NCI-H146 treated with DMSO at 0.1 percent for 48 hours (cell line): ENCODE measurements around the gene FMNL2.

Experiments used
- DNase-seq: peaks from one replicate; lab custom pipeline; 2025; ENCODE audit not compliant: unreplicated experiment; lab: John Stamatoyannopoulos, UW

FMNL2 gene

DNA sequence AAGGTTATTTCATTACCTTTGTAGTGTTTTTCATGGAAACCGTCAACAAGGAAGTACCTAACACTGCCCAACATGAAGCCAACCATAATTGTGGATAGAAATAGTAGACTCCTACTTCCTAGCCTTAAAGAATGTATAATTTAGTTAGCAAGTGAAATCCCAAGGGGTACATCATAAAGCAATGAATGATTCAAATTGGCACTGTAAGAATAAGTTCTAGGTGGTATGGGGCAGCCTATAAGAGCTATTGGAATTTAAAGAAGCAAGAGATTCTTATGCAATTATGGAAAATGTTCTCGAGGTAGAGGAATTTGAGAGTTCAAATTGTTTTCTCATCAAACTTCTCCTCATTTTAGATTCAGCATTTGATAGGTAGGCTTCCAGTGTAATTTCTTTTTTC is 157.9 kb downstream of the FMNL2 start:
- DNase-seq: no peak

DNA sequence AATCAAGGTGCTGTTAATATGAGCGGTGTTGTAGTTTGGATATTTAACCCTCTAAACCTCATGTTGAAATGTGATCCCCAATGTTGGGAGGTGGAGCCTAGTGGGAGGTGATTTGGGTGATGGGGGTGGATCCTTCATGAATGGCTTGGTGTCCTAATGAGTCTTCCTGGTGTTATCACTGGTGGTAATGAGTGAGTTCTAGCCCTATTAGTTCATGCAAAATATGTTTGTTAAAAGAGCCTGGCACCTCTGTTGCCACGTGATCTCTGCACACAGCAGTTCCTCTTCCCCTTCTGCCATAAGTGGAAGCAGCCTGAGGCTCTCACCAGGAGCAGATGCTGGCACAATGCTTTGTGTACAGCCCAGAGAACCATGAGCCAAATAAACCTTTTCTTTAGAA is 158.4 kb downstream of the FMNL2 start:
- no peak for DNase-seq

DNA sequence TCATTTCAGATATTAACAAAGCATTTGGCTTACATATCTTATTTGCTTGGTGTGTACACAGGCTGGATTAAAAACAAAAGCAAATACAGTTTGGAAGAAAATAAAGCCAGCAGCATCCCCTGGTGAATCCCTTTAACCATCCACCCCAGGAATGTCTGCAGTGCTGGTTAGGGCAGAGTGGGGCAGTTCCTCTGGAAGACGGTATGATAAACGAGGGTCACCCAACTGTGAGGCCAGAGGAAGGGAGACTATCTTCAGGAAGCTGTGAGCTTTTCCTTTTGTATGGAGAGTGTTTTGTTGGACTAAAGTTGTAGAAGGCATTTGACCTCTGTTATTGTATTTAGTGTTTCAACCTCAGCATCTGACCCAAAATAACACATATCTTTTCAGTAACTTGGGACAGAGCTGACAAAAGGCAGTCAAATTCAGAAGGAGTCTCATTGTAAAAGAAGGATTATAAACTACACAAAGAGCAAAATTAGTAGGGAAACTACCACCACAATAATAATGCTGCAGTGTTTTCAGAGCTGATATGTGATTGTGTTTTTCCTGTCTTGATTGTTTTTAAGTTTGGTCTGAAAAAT is 159.1 kb downstream of the FMNL2 start:
- no peak for DNase-seq

DNA sequence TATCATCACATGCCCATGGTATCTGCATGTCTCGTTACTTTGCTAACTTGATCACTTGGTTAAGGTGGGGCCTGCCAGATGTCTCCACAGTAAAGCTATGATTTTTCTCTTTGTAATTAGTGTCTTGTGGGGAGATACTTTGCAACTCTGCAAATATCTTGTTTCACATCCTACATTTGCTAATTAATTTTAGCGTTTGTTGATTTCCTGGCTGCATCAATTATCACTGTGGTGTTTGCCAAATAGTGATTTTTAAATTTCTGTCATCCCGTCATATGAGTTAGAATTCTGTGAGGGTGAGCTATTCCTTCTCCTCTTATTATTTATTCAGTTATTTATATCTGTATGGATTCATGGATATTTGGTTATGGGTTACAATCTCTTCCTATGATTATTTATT is 161.4 kb downstream of the FMNL2 start:
- no peak for DNase-seq

DNA sequence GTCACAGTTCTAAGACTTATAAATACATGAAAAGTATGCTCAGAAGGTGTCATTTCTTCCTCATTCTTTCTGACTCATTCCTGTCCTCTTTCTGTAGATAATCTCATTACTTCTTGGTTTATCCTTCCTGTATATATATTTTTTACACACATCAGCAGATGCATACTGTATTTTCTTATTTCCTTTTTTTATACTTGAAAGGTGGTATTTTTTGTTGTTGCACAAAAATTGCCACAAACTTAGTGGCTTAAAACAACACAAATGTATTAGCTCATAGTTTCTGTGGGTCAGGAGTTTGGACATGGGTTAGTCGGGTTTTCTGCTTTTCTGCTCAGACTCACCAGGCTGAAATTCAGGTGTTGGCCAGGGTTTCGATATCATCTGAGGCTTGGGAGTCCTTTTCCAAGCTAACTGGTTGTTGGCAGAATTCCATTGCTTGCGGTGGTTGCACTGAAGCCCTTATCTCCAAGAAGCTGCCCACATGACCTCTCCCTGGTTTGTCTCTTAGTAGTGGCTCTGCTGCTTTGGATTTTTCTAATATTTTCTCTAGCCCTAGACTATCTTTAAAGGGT is 162.6 kb downstream of the FMNL2 start:
- no peak for DNase-seq

DNA sequence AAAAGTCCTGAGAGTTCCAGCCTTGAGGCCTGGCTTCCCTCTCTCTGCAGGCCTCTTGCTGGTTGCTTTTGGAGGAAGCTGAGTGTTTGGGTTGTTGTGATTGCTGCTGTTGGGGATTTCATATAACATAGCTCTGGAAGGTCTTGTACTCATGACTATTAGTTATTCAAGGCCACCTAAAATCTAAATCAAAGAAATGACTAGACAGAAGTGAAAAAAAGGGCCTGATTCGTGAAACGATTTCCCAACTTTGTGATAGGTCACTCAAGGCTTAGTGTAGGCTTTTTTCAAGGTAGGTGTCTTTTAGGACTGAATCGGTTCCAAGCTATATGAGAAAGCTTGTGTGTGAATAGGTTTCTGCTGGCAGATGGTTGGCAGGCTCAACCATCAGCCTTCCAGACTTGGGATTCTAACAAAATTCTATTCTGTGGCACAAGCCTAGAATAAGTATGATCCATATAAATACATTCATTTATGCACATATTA is 164.4 kb downstream of the FMNL2 start:
- no peak for DNase-seq

DNA sequence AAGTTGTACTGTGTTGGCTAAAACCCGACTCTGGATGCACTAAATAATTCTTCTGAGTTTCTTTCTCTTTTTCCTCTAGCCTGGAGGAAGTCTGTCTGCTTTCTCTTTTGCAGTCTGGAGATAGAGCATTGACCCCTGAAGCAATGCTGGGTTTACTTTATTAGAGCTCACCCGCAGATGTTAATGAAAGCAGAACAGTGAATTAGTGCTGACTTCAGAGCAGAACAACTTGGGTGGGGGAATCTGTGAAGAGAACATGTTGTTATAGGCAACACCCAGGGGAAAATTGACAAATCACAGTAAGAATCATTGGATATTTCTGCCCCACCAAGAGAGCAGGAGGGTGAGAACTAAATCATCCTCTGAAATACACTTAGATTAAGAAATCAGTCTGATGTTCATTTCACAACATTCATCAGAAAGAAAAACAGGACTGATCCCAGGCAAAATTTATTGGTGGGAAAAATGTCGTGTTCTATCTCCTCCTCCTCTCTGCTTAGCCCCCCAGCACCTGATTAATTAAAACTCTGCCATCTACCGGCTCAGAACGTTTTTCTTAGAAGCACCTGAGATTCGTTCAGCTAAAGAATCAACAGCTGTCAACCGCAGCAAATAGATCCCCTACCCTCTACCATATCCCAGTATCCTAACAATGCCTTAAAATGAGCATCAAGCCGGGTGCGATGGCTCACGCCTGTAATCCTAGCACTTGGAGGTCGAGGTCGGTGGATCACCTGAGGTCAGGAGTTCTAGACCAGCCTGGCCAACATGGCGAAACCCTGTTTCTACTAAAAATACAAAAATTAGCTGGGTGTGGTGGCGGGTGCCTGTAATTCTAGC is 165.1 kb downstream of the FMNL2 start:
- DNase-seq: no peak

DNA sequence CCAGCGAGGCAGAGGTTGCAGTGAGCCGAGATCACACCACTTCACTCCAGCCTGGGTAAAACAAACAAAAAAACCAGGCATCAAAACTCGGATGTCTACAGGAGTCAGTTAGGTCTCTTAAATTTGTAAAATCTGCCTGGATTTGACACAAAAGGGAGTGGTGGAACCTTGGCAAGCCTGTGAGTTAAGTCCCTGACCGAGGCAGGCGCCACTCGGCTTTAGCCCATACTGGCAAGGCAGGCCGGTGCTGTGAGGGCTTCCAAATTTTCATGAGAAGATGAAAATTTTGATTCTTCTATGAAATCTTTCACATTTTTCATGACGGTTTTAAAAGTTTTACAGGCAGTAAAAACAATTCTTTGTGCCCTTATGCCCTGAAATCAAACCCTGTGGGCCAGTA is 165.8 kb downstream of the FMNL2 start:
- no peak for DNase-seq

DNA sequence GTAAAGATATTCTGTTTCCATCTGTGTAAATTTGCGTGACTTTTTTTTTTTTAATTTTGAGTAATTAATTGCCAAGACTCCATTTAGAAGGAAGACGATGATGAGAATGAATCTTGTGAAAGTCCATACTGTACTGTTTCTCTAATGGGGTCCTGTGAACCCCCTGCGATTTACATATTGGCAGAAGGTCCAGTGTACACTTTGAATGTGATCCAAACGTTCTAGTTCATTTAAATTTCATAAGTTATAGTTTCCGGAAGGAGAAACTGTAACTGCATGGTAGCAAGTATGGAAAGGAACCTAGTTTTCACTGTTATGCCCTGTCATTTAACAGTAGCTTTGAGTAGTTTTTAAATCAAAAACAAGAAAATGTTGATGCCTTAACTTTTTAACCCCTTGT is 166.7 kb downstream of the FMNL2 start:
- no peak for DNase-seq

DNA sequence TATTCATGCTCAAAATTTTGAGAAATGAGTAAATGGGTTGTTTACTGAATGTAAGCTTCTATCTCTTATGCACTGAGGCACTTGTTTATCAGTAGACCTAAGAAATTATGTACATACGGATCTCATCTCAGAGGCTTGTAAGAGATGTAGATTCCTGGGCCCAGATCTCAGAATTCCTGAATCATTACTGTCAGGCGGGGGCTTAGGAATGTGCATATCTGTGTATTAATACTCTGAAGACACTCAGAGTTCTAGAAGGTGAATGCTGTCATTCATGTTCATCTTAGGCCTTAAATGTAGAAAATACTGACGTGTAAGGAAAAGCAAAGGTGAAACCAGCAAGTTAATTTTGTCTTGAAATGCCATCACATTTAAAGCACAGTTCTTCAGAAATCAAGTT is 169.6 kb downstream of the FMNL2 start:
- no peak for DNase-seq

DNA sequence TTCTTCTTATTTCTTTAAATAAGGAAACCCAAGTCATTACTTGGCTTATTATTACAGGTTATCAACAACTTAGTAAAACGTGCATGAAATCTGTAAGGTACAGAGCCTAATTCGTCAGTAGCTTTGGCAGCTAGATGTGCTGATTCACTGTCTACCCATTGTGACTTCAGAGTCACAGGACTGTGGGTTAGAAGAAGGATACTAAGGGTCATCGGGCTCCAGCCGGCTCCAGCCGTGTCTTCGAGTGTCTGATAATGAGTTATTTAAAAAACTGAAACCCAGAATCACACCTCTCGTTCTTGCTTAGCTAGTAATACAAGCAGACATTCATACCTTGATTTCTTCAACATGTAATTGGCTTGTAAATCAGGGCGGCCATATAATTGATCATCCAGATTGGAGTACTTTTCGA is 170.5 kb downstream of the FMNL2 start:
- DNase-seq: no peak

DNA sequence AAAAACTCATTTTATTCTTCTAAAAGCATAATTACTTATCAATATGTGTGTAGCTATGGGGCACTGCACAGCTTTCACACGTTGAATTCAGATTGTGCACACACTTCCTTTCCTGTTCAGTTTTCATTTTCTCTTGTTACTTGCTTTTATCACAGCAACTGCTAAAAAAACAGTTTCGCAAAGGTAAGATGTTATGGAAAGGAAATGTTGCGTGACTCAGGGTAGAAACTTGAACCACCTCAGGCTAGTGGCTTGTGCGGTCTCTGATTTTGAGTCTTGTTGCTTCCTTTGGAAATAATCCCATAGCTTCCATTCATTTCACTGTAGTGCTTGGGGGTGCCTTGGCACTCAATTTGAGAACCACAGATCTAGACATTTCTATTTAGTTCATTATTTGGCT is 171.9 kb downstream of the FMNL2 start:
- no peak for DNase-seq

DNA sequence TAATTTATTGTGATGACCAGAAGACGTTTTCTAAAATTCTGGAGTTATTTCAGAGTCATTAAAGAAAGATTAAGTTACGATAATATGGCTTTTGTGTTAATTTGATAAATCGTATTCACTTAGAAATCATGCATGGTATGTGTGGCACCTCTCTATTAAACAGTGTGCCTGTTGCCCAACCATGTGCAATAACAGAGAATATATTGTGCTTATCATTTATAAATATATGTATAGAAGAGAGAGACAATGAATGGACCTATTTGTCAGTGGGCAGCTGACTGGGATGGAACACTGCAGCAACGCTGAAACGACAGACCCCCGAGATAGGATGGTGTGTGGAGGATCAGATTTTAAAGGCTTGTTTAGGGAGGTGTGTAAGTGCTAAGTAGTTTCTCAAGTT is 172.9 kb downstream of the FMNL2 start:
- no peak for DNase-seq

DNA sequence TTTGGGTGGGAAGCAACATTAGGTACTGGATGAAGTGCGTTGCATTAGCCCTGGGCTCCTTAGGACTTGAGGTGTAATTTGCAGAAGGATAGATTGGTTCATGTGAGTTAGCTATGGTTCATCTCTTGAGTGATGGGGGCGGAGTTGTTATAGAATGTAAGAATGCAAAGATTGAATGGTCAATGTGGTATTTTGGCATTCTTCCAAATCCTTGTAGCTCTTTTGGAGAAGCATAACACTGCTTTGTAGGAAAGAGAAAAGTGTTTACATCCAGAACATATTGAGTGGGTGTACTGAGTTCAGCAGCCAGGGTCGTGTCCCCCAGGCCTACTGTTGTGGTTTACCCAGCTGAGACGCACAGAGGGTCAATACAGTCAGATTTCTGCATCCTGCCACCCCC is 173.5 kb downstream of the FMNL2 start:
- DNase-seq: no peak

DNA sequence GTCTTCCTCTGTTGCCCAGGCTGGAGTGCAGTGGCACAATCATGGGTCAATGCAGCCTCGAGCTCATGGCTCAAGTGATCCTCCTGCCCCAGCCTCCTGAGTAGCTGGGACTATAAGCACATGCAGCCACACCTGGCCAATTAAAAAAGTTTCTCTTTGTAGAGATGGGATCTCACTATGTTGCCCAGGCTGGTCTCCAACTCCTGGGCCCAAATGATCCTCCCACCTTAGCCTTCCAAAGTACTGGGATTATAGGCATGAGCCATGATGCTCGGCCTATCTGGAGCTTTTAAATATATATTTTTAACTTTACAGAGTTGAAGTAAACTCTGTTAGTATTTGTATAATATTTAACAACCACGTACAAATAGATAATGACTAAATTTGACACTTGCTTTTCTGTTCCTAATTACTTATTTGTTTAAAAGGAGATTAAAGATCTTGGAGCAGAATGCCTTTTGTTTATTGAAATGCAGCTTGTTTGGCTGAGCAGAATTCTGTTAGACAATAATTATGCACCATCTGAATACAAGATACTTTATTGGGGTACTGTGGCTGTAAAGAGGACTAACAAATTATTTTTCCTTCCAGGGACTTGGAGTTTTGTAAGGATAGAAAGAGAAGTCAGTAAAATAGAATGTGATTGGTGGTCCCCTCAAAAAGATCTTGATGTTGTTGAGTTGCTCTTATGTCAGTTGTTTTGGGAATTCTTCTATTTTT is 175.0 kb downstream of the FMNL2 start:
- no peak for DNase-seq

DNA sequence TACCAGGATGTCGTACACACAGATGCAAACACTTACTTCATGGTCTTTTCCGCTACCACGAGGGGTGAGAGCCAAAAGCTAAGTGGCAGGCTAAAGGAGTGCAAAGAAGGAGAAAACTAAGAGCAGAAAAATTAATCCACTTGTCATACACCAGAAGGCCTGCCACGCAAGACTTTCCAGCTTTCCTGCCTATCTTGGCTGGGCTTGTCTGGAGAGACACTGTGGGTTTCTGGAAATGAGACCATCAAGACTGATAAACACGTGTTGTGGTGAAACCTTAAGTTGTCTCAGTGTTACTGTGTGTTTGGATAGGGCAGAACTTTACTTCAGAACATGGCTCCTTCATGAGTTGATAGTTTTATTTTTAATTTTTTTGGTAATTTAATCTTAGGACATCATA is 175.6 kb downstream of the FMNL2 start:
- DNase-seq: no peak

DNA sequence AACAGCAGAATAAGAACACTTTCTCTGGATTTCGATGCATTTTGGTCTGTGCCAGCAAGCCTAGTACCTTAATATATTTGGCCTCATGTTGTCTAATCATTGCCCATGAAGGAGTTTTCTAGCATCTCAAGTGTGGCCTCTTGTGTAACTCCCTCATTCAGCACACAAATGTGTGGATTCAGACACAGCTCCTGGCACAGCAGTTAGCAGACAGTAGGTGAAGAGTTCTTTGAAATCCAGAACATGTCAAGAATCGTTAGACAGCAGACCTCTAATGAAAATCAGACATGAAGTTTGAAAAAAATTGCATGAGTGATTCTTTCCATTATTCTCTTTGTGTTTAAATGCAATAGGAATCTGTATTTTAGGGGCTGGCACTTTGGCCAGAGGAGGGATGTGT is 177.0 kb downstream of the FMNL2 start:
- no peak for DNase-seq

DNA sequence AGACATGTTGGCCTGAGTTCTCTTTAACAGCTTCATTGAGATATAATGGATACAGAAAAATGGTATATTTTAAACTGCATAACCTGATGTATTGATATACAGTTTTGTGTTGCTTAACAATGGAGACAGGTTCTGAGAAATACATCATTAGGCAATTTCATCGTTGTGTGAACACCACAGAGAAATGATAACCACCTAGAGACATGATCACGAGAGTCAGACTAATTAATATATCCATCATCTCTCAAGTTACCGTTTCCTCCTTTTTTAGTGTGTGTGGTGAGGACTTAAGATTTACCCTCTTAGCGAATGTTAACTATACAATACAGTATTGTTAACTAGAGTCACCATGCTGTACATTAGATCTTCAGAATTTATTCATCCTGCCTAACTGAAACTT is 178.1 kb downstream of the FMNL2 start:
- no peak for DNase-seq

DNA sequence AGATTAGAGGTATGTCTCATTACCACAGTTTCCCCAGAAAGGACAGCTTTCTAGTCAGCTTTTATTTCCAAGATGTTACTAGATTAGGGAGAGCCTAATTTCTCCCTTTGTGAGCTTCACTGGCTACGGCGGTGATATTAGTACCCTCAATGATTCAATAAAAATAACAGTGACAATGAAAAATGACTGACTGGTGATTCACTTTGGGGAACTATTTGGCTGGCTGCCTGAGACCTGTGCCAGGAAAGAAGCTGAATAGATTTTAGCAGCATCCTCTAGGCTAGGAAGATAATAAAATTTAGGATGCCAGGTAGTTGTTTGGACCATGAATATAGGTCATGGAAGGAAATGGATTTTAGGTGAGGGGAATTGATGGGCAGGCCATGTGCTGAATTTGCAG is 178.7 kb downstream of the FMNL2 start:
- DNase-seq: no peak

DNA sequence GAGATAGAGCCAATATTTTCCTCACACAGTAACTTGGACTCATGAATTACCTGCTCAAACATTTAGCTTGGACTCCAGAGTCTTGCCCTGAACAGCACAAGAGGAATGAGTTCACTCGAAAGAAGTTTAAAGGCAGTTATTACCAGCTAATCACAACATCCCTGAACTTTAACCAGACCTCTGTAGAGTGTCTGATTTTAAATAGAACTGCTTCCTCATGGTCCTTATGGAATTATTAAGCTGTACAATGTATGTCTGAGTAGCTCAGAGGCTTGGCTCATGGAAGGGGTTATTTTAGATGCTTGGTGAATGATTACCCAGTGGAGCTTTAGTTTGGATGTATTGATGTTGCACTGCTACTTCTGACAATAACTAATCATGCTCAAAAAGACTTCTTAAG is 183.1 kb downstream of the FMNL2 start:
- no peak for DNase-seq

DNA sequence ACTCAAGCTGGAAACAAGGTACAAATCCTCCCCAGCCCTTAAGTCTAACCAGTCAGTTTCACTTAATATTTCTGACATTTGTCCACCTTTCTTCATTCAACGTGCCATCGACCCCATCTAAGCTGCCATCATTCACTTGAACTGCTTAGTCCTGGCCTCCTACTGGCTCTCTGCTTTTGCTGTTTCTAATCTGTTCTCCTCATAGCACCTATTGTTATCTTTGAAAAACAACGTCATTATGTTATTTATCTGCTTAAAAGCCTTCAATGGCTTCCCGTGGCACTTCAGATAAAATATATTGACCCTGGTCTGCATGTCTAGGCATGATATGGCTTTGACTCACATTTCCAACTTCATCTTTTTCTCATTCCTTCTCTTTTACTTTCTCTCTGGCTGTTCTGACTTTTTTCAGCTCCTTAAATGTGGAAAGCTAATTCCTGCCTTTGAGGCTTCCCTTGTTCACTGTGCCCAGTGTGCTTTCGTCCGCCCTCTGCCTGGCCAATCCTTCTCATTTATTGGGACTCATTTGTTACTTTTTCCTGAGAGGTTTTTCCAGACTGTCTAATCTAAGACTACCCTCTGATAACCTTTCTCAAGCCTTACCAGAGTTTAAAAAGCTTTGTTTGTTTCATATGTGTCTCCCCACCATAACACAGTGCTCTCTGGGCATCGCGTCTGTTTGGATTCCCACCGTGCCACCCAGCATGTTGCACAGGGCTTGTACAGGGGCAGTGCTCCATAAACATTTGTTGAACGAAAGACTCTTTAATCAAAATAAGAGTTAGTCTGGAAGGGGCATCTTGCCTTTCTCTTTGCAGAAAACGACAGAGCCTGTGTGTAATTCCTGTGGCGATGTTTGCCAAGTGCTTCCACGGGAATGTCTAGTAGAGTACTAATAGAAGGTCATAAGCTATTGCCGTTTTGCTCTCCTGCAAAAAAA is 183.9 kb downstream of the FMNL2 start:
- no peak for DNase-seq
